Colonic mucosa (tissue), 4 donors: ENCODE data around the gene RHOF. TPM values are rescaled to one million over a fixed set of nuclear protein-coding genes. Genes with fewer than 3 reads are reported as not detected.
"Not testable (repeated sequence)": the region's sequence is repeated elsewhere in the genome, so short reads cannot be mapped to it uniquely, and the experiment has no call there.

Source experiments
- DNase-seq: peaks from one replicate; pipeline ENCODE4 v3.0.0-alpha.2; 2020
- H3K27ac ChIP-seq: fragments of 200-600 bp; one replicate; pipeline ENCODE4 v1.8.0; 2021
- H3K27me3 ChIP-seq: fragments of 200-600 bp; one replicate; pipeline ENCODE4 v1.8.0; 2021
- H3K36me3 ChIP-seq: fragments of 200-600 bp; one replicate; pipeline ENCODE4 v1.8.0; 2021
- H3K4me1 ChIP-seq: fragments of 200-600 bp; one replicate; pipeline ENCODE4 v1.8.0; 2021; ENCODE audit warnings: mild to moderate bottlenecking
- H3K4me3 ChIP-seq: fragments of 200-600 bp; one replicate; pipeline ENCODE4 v1.8.0; 2021
- H3K9ac ChIP-seq, 2 donors: one replicate each; pipeline ENCODE4 v1.7.0; 2013; ENCODE audit warnings: control low read depth in 2 of 2, low read depth in 2 of 2, low read length in 2 of 2
- H3K9me3 ChIP-seq: fragments of 200-600 bp; one replicate; pipeline ENCODE4 v1.8.0; 2021
- CTCF ChIP-seq: fragments of 200-600 bp; IDR thresholded peaks from one replicate; pipeline ENCODE4 v1.8.0; 2022; ENCODE audit warnings: antibody characterized with exemption, mild to moderate bottlenecking
- intact Hi-C: fragments of 100-400 bp; cut with DNase I; formaldehyde crosslinking; loops from one replicate; pipeline ENCODE4 v1.14.1; 2022
- total RNA-seq, 2 donors: library from RNA; stranded (reverse); fragmentation: NEBNext Ultra II Directional in 1 of 2; extraction: Animal tissue kit (Norgen Biotek cat#: 25700) in 1 of 2; gene quantifications; one replicate each; pipeline ENCODE4 v1.2.1, GENCODE V29; 2021
- donor health status: healthy.
- donor health status: DM: no; HTN: no; CAD: no.
- donor health status: DM: no; HTN: no; CAD: no.

The RHOF gene
- total RNA-seq, 2 donors from 2014 or later = 58.0 to 74.5 TPM

GRCh38 chr12:121751034-121751433 is 42.5 kb downstream of the RHOF start:
- no peaks in the 10 kb centered on the region for H3K27me3 ChIP-seq
- no peak overlapping the region for H3K9ac ChIP-seq
- H3K9me3 ChIP-seq = no peaks in the 10 kb centered on the region
- intact Hi-C loops = no loop called here
- no peaks in the 10 kb centered on the region for H3K4me1 ChIP-seq
- TF ChIP-seq CTCF = no peak
- H3K4me3 ChIP-seq = no peak overlapping the region
- no peaks in the 10 kb centered on the region for H3K36me3 ChIP-seq
- H3K27ac ChIP-seq = no peak overlapping the region
- DNase-seq = no peak

GRCh38 chr12:121750507-121750955 is 43.0 kb downstream of the RHOF start:
- no peak overlapping the region for H3K27ac ChIP-seq
- TF ChIP-seq CTCF = no peak
- no peaks in the 10 kb centered on the region for H3K4me1 ChIP-seq
- H3K27me3 ChIP-seq = no peaks in the 10 kb centered on the region
- no peak for DNase-seq
- no peak overlapping the region for H3K4me3 ChIP-seq
- H3K9me3 ChIP-seq = no peaks in the 10 kb centered on the region
- H3K36me3 ChIP-seq = no peaks in the 10 kb centered on the region
- H3K9ac ChIP-seq = no peak overlapping the region
- intact Hi-C loops = no loop called here

GRCh38 chr12:121749267-121749666 is 44.2 kb downstream of the RHOF start:
- H3K9me3 ChIP-seq = no peaks in the 10 kb centered on the region
- intact Hi-C loops = no loop called here
- no peak for TF ChIP-seq CTCF
- no peak overlapping the region for H3K9ac ChIP-seq
- no peaks in the 10 kb centered on the region for H3K4me1 ChIP-seq
- H3K27me3 ChIP-seq = no peaks in the 10 kb centered on the region
- H3K36me3 ChIP-seq = no peaks in the 10 kb centered on the region
- no peak overlapping the region for H3K27ac ChIP-seq
- no peak overlapping the region for H3K4me3 ChIP-seq
- DNase-seq = no peak

- no peak for DNase-seq
- no peak overlapping the region for H3K27ac ChIP-seq
- H3K9me3 ChIP-seq = no peaks in the 10 kb centered on the region
- H3K4me3 ChIP-seq = no peak overlapping the region
- no peak for TF ChIP-seq CTCF
- H3K4me1 ChIP-seq = no peaks in the 10 kb centered on the region
- H3K27me3 ChIP-seq = no peaks in the 10 kb centered on the region
- intact Hi-C loops = no loop called here
- peak overlapping the region in 1 of 2 donors; percentile 24 for H3K9ac ChIP-seq
- H3K36me3 ChIP-seq = no peaks in the 10 kb centered on the region
These were observed 44.8 kb downstream of the RHOF start for GRCh38 chr12:121748571-121749265.

GRCh38 chr12:121748218-121748570 is 45.3 kb downstream of the RHOF start:
- Histone ChIP-seq H3K27ac (no peak overlapping the region), H3K9ac (peak overlapping the region in 1 of 2 donors; percentile 24), H3K27me3 (no peaks in the 10 kb centered on the region), H3K9me3 (no peaks in the 10 kb centered on the region), H3K36me3 (no peaks in the 10 kb centered on the region), H3K4me1 (no peaks in the 10 kb centered on the region), H3K4me3 (no peak overlapping the region)
- no peak for DNase-seq
- no peak for TF ChIP-seq CTCF
- intact Hi-C loops = no loop called here

- DNase-seq, H3K9me3 ChIP-seq, H3K27me3 ChIP-seq, H3K4me3 ChIP-seq, H3K4me1 ChIP-seq, H3K9ac ChIP-seq, H3K36me3 ChIP-seq, intact Hi-C loops, H3K27ac ChIP-seq: not testable (repeated sequence)
These were observed 47.9 kb downstream of the RHOF start for GRCh38 chr12:121745545-121745944.
